ENCODE data around the gene TTC39C.
"Not testable (repeated sequence)": the region's sequence is repeated elsewhere in the genome, so short reads cannot be mapped to it uniquely, and the experiment has no call there.

DNA sequence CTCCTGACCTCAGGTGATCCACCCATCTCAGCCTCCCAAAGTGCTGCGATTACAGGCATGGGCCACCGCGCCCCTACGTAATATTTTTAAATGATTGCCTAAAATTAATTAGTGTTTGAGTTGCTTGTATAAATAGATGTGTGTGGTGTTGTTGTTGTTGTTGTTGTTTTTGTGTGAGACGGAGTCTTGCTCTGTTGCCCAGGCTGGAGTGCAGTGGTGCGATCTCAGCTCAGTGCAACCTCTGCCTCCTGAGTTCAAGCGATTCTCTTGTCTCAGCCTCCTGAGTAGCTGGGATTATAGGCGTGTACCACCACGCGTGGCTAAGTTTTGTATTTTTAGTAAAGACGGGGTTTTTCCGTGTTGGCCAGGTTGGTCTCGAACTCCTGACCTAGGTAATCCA is 14.4 kb downstream of the TTC39C start:
- TF ChIP-seq, protein P1, sequence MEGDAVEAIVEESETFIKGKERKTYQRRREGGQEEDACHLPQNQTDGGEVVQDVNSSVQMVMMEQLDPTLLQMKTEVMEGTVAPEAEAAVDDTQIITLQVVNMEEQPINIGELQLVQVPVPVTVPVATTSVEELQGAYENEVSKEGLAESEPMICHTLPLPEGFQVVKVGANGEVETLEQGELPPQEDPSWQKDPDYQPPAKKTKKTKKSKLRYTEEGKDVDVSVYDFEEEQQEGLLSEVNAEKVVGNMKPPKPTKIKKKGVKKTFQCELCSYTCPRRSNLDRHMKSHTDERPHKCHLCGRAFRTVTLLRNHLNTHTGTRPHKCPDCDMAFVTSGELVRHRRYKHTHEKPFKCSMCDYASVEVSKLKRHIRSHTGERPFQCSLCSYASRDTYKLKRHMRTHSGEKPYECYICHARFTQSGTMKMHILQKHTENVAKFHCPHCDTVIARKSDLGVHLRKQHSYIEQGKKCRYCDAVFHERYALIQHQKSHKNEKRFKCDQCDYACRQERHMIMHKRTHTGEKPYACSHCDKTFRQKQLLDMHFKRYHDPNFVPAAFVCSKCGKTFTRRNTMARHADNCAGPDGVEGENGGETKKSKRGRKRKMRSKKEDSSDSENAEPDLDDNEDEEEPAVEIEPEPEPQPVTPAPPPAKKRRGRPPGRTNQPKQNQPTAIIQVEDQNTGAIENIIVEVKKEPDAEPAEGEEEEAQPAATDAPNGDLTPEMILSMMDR (IDR thresholded peaks at IDR 0.05; ENCODE audit: low read depth, low read length) = not testable (repeated sequence)
- TF ChIP-seq EZH2phosphoT487 (IDR thresholded peaks at IDR 0.05; ENCODE audit: low read depth) = not testable (repeated sequence)
